Neural cell (in vitro differentiated cells): ENCODE results near the gene GTPBP4. TPM values are rescaled to one million over a fixed set of nuclear protein-coding genes. Genes with fewer than 3 reads are reported as not detected.

ENCODE experiments used
- H2AFZ ChIP-seq: fragments of 200-600, 300-800 bp; sonication (generic), shearing (Covaris generic); 2 replicates; pipeline ENCODE4 v1.6.0; 2014; ENCODE audit warnings: low read depth, mild to moderate bottlenecking, antibody characterized with exemption, low read length, moderate library complexity
- H3F3A ChIP-seq: fragments of 200-600 bp; shearing (Covaris generic); 2 replicates; pipeline ENCODE4 v1.6.1; 2016; ENCODE audit warnings: mild to moderate bottlenecking, moderate library complexity, mixed read lengths, antibody characterized with exemption, low read length; ENCODE audit not compliant: insufficient read depth, poor library complexity, severe bottlenecking
- H3K27ac ChIP-seq: fragments of 200-600, 300-800 bp; sonication (generic), shearing (Covaris generic); 2 replicates; pipeline ENCODE4 v1.5.1; 2014; ENCODE audit warnings: mild to moderate bottlenecking, low read length, moderate library complexity
- H3K27me3 ChIP-seq: fragments of 300-800, 200-600 bp; sonication (generic), shearing (Covaris generic); 2 replicates; pipeline ENCODE4 v1.6.0; 2014; ENCODE audit warnings: mild to moderate bottlenecking, low read depth, low read length, moderate library complexity; ENCODE audit not compliant: insufficient read depth
- H3K36me3 ChIP-seq: fragments of 300-800, 200-600 bp; sonication (generic), shearing (Covaris generic); 2 replicates; pipeline ENCODE4 v1.5.1; 2014; ENCODE audit warnings: mild to moderate bottlenecking, antibody characterized with exemption, low read length, moderate library complexity; ENCODE audit not compliant: insufficient read depth
- H3K4me2 ChIP-seq: fragments of 300-800, 200-600 bp; sonication (generic), shearing (Covaris generic); 2 replicates; pipeline ENCODE4 v1.6.0; 2014; ENCODE audit warnings: mild to moderate bottlenecking, low read length
- H3K4me3 ChIP-seq: fragments of 300-800, 200-600 bp; sonication (generic), shearing (Covaris generic); 2 replicates; pipeline ENCODE4 v1.5.1; 2014; ENCODE audit warnings: mild to moderate bottlenecking, low read length, moderate library complexity
- H3K79me2 ChIP-seq: fragments of 200-600 bp; shearing (Covaris generic); replicated peaks from 2 replicates; pipeline ENCODE4 v1.6.0; 2014; ENCODE audit warnings: mild to moderate bottlenecking, low read length, moderate library complexity; ENCODE audit not compliant: insufficient read depth
- H3K9ac ChIP-seq: fragments of 300-800, 200-600 bp; sonication (generic), shearing (Covaris generic); 2 replicates; pipeline ENCODE4 v1.6.1; 2016; ENCODE audit warnings: mild to moderate bottlenecking, low read length, mixed read lengths
- H3K9me2 ChIP-seq: fragments of 200-600 bp; shearing (Covaris generic); 2 replicates; pipeline ENCODE4 v1.6.1; 2016; ENCODE audit warnings: mild to moderate bottlenecking, low read length, mixed read lengths; ENCODE audit not compliant: insufficient read depth
- H3K9me3 ChIP-seq: fragments of 200-600, 300-800 bp; sonication (generic), shearing (Covaris generic); 2 replicates; pipeline ENCODE4 v1.6.1; 2016; ENCODE audit warnings: mild to moderate bottlenecking, mixed run types, low read length, moderate library complexity, mixed read lengths
- H4K20me1 ChIP-seq: fragments of 200-600 bp; shearing (Covaris generic); 2 replicates; pipeline ENCODE4 v1.6.1; 2016; ENCODE audit warnings: mild to moderate bottlenecking, mixed run types; ENCODE audit not compliant: insufficient read depth
- CTCF ChIP-seq: fragments of 450-650 bp; IDR thresholded peaks from 2 replicates; pipeline ENCODE4 v1.5.1; 2014; ENCODE audit warnings: antibody characterized with exemption, mild to moderate bottlenecking, moderate library complexity; ENCODE audit not compliant: poor library complexity, severe bottlenecking
- EP300 ChIP-seq: fragments of 450-650 bp; conservative IDR thresholded peaks from 2 replicates; pipeline ENCODE4 v1.6.1; 2014; ENCODE audit warnings: antibody characterized with exemption, mild to moderate bottlenecking, moderate library complexity; ENCODE audit not compliant: poor library complexity, severe bottlenecking
- EZH2 ChIP-seq: fragments of 200-600, 300-800 bp; shearing (Covaris generic), sonication (generic); IDR thresholded peaks from 2 replicates; pipeline ENCODE4 v1.6.1; 2014; ENCODE audit warnings: antibody characterized with exemption, low read length, borderline replicate concordance, mild to moderate bottlenecking; ENCODE audit not compliant: insufficient read depth, poor library complexity, severe bottlenecking
- MXI1 ChIP-seq: fragments of 450-650 bp; conservative IDR thresholded peaks from 2 replicates; pipeline ENCODE4 v1.6.1; 2014; ENCODE audit warnings: antibody characterized with exemption, mild to moderate bottlenecking; ENCODE audit not compliant: poor library complexity, severe bottlenecking
- POLR2AphosphoS5 ChIP-seq: IDR thresholded peaks from 2 replicates; pipeline ENCODE4 v1.6.1; 2012
- RAD21 ChIP-seq: fragments of 450-650 bp; conservative IDR thresholded peaks from 2 replicates; pipeline ENCODE4 v1.6.1; 2014; ENCODE audit warnings: antibody characterized with exemption, mild to moderate bottlenecking, moderate library complexity
- SMC3 ChIP-seq: fragments of 450-650 bp; conservative IDR thresholded peaks from 2 replicates; pipeline ENCODE4 v1.6.1; 2014; ENCODE audit warnings: antibody characterized with exemption, mild to moderate bottlenecking, moderate library complexity; ENCODE audit not compliant: poor library complexity
- TAF1 ChIP-seq: IDR thresholded peaks from 2 replicates; pipeline ENCODE4 v1.6.1; 2012; ENCODE audit warnings: low read depth
- polyA plus RNA-seq: library from polyadenylated mRNA; depleted of rRNA; stranded (reverse); fragments of >200 nt; gene quantifications from 2 replicates; pipeline ENCODE4 v1.2.3, GENCODE V29; 2014
- TF ChIP-seq, protein P1 (sequence below): IDR thresholded peaks from 2 replicates; pipeline ENCODE4 v1.6.1; 2012; ENCODE audit warnings: borderline replicate concordance

The GTPBP4 gene
- polyA plus RNA-seq, 1 donor from 2014 or later, result 32.7 TPM

GRCh38 chr10:1022413-1022812 is 34.2 kb downstream of the GTPBP4 start:
- no peaks in the 10 kb centered on the region for H3F3A ChIP-seq
- H2AFZ ChIP-seq, result no peak overlapping the region
- H3K79me2 ChIP-seq, result no peaks in the 10 kb centered on the region
- TF ChIP-seq MXI1 (no peak), TAF1 (no peak), POLR2AphosphoS5 (no peak), EP300 (no peak), CTCF (no peak)
- TF ChIP-seq, protein P1, sequence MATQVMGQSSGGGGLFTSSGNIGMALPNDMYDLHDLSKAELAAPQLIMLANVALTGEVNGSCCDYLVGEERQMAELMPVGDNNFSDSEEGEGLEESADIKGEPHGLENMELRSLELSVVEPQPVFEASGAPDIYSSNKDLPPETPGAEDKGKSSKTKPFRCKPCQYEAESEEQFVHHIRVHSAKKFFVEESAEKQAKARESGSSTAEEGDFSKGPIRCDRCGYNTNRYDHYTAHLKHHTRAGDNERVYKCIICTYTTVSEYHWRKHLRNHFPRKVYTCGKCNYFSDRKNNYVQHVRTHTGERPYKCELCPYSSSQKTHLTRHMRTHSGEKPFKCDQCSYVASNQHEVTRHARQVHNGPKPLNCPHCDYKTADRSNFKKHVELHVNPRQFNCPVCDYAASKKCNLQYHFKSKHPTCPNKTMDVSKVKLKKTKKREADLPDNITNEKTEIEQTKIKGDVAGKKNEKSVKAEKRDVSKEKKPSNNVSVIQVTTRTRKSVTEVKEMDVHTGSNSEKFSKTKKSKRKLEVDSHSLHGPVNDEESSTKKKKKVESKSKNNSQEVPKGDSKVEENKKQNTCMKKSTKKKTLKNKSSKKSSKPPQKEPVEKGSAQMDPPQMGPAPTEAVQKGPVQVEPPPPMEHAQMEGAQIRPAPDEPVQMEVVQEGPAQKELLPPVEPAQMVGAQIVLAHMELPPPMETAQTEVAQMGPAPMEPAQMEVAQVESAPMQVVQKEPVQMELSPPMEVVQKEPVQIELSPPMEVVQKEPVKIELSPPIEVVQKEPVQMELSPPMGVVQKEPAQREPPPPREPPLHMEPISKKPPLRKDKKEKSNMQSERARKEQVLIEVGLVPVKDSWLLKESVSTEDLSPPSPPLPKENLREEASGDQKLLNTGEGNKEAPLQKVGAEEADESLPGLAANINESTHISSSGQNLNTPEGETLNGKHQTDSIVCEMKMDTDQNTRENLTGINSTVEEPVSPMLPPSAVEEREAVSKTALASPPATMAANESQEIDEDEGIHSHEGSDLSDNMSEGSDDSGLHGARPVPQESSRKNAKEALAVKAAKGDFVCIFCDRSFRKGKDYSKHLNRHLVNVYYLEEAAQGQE, result no peak
- H3K9me2 ChIP-seq, result no peaks in the 10 kb centered on the region
- H4K20me1 ChIP-seq, result no peaks in the 10 kb centered on the region
- no peak overlapping the region for H3K4me2 ChIP-seq
- no peaks in the 10 kb centered on the region for H3K9me3 ChIP-seq
- H3K27me3 ChIP-seq, result no peaks in the 10 kb centered on the region
- no peak overlapping the region for H3K9ac ChIP-seq
- H3K4me3 ChIP-seq, result no peak overlapping the region
- H3K36me3 ChIP-seq, result no peaks in the 10 kb centered on the region
- no peak overlapping the region for H3K27ac ChIP-seq

- Histone ChIP-seq H3K4me2 (no peak overlapping the region), H3K79me2 (no peaks in the 10 kb centered on the region), H3F3A (no peaks in the 10 kb centered on the region), H2AFZ (no peak overlapping the region), H3K27me3 (no peaks in the 10 kb centered on the region), H3K9ac (no peak overlapping the region), H3K27ac (no peak overlapping the region), H3K4me3 (no peak overlapping the region), H3K9me2 (no peaks in the 10 kb centered on the region), H4K20me1 (no peaks in the 10 kb centered on the region), H3K36me3 (no peaks in the 10 kb centered on the region), H3K9me3 (no peaks in the 10 kb centered on the region)
- TF ChIP-seq EZH2, result no peak
- TF ChIP-seq POLR2AphosphoS5, result no peak
- TF ChIP-seq SMC3, result no peak
- TF ChIP-seq, protein P1, result no peak
- TF ChIP-seq RAD21, result no peak
- TF ChIP-seq TAF1, result no peak
- TF ChIP-seq MXI1, result no peak
Observed at GRCh38 chr10:1024103-1024502, 35.9 kb downstream of the GTPBP4 start.
